Cardiac septum (tissue), 1 donor: ENCODE measurements around the gene RPS6KB1. TPM values are rescaled to one million over a fixed set of nuclear protein-coding genes. Genes with fewer than 3 reads are reported as not detected.
"Not testable (repeated sequence)": the region's sequence is repeated elsewhere in the genome, so short reads cannot be mapped to it uniquely, and the experiment has no call there.

Source experiments
- DNase-seq: peaks from one replicate; pipeline ENCODE4 v3.0.0-alpha.2; 2020; ENCODE audit warnings: low spot score
- intact Hi-C: fragments of 100-400 bp; cut with DNase I; formaldehyde crosslinking; loops from one replicate; pipeline ENCODE4 v1.14.0; 2022
- total RNA-seq: library from RNA; stranded (reverse); fragmentation: NEBNext Ultra II Directional; extraction: Animal tissue kit (Norgen Biotek cat#: 25700); gene quantifications from one replicate; pipeline ENCODE4 v1.2.1, GENCODE V29; 2021
- donor health status: DM: no; HTN: no; CAD: no.

The RPS6KB1 gene
- total RNA-seq, 1 donor from 2014 or later = 24.7 TPM

DNA sequence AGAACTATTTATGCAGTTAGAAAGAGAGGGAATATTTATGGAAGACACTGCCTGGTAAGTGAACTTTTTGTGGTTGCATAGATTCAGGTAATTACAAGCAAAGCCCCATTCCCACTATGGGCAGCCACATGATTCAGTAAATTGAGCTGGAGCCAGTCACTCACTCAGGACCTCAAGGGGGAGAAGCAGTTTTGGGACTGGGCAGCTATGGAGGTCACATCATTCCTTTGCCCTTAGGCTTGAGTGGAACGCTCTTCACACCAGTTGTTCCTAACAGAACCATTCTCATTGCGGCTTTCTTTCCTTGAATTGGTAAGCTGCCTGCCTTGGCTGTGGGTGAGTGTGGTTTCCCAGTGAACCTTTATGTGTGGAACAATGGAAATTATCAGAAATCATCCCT, 37.2 kb downstream of the RPS6KB1 start:
- intact Hi-C loops, DNase-seq: not testable (repeated sequence)

DNA sequence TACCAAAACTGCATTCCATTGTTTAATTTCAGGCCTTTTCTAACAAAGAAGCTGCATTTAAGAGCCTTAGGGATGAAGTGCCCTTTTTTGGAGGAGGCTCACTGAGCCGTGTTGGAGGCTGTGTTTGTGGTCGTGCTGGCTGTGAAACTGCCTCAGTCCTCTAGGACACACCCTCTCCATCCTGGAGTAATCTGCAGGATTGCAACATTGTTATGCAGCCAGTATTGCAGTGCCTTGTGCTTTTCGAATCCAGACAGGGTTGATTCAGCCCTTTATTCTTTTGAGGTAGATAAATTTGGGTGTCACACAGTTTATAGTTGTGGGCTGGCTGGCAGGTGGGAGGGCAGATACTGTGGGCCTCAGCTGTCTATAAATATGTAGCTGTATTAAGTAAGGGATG, 37.8 kb downstream of the RPS6KB1 start:
- intact Hi-C loops, DNase-seq: not testable (repeated sequence)

GRCh38 chr17:59933317-59933716, 40.4 kb downstream of the RPS6KB1 start:
- DNase-seq, intact Hi-C loops: not testable (repeated sequence)

DNA sequence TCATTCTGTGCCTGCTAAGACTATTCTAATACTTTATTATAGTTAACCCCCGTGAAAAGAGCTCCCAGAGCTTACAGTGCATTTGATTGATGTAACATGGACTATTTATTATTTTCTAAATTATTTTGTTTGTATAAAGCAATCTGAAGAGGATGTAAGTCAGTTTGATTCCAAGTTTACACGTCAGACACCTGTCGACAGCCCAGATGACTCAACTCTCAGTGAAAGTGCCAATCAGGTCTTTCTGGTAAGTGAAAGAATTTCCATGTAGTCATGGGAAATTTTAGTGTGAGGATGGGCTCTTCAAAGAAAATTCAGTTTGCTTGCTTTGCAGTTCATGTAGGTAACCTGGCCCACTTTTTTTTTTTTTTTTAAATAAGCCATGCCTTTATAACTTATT, 47.8 kb downstream of the RPS6KB1 start:
- DNase-seq = not testable (repeated sequence)
- intact Hi-C loops = loop anchor here (10.0 kb wide), 1 partner anchor 94 kb away; no protein-coding TSS in a partner anchor

DNA sequence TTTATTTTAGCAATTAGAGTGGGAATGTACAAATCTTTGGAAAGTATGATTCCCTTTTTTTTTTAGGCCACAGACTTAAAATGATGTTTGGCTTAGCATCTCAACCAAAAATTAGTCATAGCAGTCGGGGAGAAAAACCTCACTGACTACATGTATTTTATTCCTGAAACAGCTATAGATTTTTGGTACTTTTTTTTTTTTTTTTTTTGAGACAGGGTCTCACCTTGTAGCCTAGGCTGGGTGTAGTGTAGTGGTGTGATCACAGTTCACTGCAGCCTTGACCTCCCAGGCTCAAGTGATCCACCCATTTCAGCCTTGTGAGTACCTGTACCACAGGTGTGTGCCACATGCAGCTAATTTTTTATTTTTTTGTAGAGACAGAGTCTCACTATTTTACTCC, 48.2 kb downstream of the RPS6KB1 start:
- intact Hi-C loops = loop anchor here (10.0 kb wide), 1 partner anchor 94 kb away; no protein-coding TSS in a partner anchor
- DNase-seq = no peak

- intact Hi-C loops = loop anchor here (10.0 kb wide), 1 partner anchor 88 kb away; no protein-coding TSS in a partner anchor
These were observed 53.5 kb downstream of the RPS6KB1 start for GRCh38 chr17:59946433-59946832.

DNA sequence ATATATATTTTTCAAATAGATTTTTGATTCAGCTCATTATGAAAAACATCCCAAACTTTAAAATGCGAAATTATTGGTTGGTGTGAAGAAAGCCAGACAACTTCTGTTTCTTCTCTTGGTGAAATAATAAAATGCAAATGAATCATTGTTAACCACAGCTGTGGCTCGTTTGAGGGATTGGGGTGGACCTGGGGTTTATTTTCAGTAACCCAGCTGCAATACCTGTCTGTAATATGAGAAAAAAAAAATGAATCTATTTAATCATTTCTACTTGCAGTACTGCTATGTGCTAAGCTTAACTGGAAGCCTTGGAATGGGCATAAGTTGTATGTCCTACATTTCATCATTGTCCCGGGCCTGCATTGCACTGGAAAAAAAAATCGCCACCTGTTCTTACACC, 54.4 kb downstream of the RPS6KB1 start:
- DNase-seq = not testable (repeated sequence)
- intact Hi-C loops = loop anchor here (10.0 kb wide), 1 partner anchor 87 kb away; no protein-coding TSS in a partner anchor

More at GRCh38 chr17:59946433-59946832, 53.5 kb downstream of the RPS6KB1 start:
- not testable (repeated sequence) for DNase-seq

GRCh38 chr17:59950049-59950448, 57.1 kb downstream of the RPS6KB1 start:
- DNase-seq = no peak
- intact Hi-C loops = no loop called here

- no peak for DNase-seq
- intact Hi-C loops = no loop called here
These were observed 61.9 kb downstream of the RPS6KB1 start for GRCh38 chr17:59954856-59955255.

DNA sequence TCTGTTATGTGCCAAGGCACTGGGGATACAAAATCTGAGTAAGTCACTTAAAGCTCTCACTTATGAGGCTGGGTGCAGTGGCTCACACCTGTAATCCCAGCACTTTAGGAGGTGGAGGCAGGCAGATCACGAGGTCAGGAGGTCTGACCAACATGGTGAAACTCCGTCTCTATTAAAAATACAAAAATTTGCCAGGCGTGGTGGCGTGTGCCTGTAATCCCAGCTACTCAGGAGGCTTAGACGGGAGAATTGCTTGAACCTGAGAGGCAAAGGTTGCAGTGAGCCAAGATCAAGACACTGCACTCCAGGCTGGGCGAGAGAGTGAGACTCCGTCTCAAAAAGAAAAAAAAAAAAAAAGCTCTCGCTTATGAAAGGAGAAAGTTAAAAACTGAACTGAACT, 66.7 kb downstream of the RPS6KB1 start:
- intact Hi-C loops, DNase-seq: not testable (repeated sequence)

DNA sequence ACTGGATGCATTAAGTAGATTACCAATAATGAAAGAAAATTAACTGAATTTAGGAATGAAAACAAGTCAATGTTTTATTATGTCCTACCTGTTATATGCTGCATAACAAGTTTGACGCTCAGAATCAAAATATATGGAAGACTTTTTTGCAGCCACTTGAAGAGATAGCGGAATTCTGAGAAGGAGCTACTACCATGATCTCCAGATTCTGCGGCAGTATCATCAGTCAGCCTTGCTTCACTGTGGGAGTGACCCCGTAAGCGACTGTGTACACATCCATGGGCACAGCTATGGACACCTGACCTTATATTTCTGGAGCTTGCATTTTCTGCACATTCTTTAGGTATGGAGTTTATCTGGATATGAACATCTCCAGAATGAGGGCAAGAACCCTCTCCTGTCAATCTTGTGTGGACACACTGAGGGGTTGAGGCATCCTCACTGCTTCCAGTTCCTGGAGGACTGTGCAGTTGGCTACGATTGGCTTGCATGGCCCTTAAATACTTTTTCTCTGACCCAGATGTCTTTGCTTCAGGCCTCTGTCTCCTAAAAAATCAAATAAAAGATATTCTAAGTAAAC, 69.9 kb downstream of the RPS6KB1 start:
- DNase-seq = no peak
- intact Hi-C loops = no loop called here

DNA sequence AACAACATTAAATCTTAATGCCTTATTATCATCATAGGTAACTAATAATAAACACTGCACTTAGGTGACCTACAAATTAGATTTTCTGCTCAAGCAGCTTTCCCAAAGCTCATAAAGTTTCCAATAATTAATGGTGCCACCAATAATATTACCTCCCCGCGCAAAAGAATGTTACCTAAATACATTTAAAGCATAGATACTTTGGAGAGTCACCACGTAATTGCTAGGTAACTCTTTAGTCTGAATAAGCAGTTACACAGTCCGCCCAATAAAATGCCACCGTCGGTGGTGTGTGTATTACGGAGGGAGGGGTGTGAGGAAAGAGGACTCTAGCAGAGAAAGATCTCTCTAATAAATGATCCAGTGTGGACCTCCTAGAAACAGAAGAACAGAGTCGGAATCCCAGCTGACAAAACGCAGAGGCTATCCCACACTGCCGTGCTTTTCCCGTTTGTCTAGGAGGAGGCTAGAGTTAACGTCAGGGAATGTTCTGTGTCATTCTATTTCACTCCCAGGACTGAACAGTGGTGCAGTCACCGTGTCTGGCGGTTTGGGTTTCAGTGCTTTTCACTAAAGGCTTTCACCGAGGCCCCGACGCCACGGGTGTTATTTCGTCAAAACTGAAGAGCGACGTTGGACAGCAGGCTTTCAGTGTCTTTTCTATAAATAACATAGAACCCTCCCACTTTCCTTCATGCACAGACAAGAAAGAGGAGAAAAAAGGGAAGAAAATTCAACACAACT, 71.0 kb downstream of the RPS6KB1 start:
- intact Hi-C loops = no loop called here
- peak; percentile 76 for DNase-seq

GRCh38 chr17:59964482-59965328, 71.8 kb downstream of the RPS6KB1 start, which contains the start of gene RNFT1:
Gene RNFT1 (minus strand): TSS chr17:59964740. CDS start chr17:59964663, 77 bp downstream.
- peak; percentile 96 for DNase-seq
- intact Hi-C loops = no loop called here

GRCh38 chr17:59971771-59972170, 78.8 kb downstream of the RPS6KB1 start:
- intact Hi-C loops, DNase-seq: not testable (repeated sequence)

DNA sequence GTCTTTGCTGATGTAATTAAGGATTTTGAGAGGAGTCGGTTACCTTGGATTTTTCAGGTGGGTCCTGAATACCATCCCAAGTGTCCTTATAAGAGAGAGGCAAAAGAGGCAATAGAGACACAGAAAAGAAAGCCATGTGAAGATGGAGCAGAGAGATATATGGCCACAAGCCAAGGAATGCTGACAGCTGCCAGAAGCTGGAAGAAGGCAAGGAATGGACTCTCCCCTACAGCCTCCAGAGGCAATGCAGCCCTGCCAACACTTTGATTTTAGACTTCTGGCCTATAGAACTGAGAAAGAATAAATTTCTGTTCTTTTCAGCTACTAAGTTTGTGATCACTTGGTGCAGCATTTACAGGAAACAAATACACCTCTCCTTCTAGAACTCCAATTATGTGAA, 79.9 kb downstream of the RPS6KB1 start:
- DNase-seq = no peak
- intact Hi-C loops = no loop called here

DNA sequence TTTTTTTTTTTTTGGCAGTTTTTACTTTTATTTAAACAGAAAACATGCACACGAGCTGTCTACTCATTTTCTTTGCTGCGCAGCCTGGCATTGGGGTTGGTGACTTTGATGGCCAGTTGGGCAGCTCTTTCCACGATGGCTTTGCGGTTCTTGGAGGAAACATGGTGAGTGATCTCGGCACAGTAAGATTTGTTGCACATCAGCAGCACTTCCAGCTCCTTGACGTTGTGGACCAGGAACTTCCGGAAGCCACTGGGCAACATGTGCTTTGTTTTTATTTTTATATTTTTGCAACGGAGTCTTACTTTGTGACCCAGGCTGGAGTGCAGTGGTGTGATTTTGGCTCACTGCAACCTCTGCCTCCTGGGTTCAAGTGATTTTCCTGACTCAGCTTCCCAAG, 80.6 kb downstream of the RPS6KB1 start:
- DNase-seq = not testable (repeated sequence)

GRCh38 chr17:59975166-59975565, 82.2 kb downstream of the RPS6KB1 start:
- intact Hi-C loops, DNase-seq: not testable (repeated sequence)

More for the DNA sequence above, 80.6 kb downstream of the RPS6KB1 start:
- intact Hi-C loops = not testable (repeated sequence)

DNA sequence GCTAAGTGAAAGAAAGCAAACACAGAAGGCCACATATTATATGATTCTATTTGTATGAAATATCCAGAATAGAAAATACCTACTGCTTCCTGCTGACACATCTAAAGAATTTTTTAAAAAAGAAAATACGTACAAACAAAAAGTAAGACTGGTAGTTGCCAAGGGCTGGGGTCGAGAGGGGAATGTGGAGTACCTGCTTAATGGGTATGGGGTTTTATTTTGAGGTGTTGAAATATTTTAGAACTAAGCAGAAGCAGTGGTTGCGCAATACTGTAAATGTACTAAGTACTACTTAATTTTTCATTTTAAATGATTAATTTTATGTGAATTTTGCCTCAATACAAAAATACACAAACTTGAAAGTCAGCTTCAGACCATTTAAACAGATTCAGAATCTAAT, 103.7 kb downstream of the RPS6KB1 start:
- intact Hi-C loops, DNase-seq: not testable (repeated sequence)
